ENCODE data around the gene MICAL3.
"Not testable (repeated sequence)": the region's sequence is repeated elsewhere in the genome, so short reads cannot be mapped to it uniquely, and the experiment has no call there.

The MICAL3 gene

GRCh38 chr22:18028817-18029527 is 4.6 kb upstream of the MICAL3 start:
- DNase-seq, result no peak

GRCh38 chr22:18025898-18026297 is 1.5 kb upstream of the MICAL3 start:
- not testable (repeated sequence) for DNase-seq

GRCh38 chr22:18024956-18025720 is 777 bp upstream of the MICAL3 start:
- no peak for DNase-seq

GRCh38 chr22:18023509-18024275 is 669 bp downstream of the MICAL3 start:
- DNase-seq, result peak in 1 of 6 experiments; percentile 19

GRCh38 chr22:18022876-18023275 is 1.5 kb downstream of the MICAL3 start:
- no peak for DNase-seq

GRCh38 chr22:18021431-18021830 is 2.9 kb downstream of the MICAL3 start:
- DNase-seq, result no peak

GRCh38 chr22:18020743-18021142 is 3.6 kb downstream of the MICAL3 start:
- DNase-seq, result not testable (repeated sequence)

- no peak for DNase-seq
Measured at GRCh38 chr22:18013947-18014346, 10.4 kb downstream of the MICAL3 start.

- no peak for DNase-seq
Measured at GRCh38 chr22:18013436-18013835, 10.9 kb downstream of the MICAL3 start.

GRCh38 chr22:18012531-18012930 is 11.8 kb downstream of the MICAL3 start:
- DNase-seq, result no peak

GRCh38 chr22:18010266-18010665 is 14.1 kb downstream of the MICAL3 start:
- no peak for DNase-seq

GRCh38 chr22:18008136-18008535 is 16.2 kb downstream of the MICAL3 start:
- DNase-seq, result no peak

GRCh38 chr22:18005201-18005926 is 19.0 kb downstream of the MICAL3 start:
- DNase-seq, result no peak

- not testable (repeated sequence) for DNase-seq
Measured at GRCh38 chr22:18001894-18002315, 22.5 kb downstream of the MICAL3 start.

GRCh38 chr22:18001040-18001893 is 23.1 kb downstream of the MICAL3 start:
- peak in 4 of 6 experiments; percentile 6 to 73 (median 42) for DNase-seq

- DNase-seq, result no peak
Measured at GRCh38 chr22:18000441-18001039, 23.8 kb downstream of the MICAL3 start.

- no peak for DNase-seq
Measured at GRCh38 chr22:17999851-18000250, 24.5 kb downstream of the MICAL3 start.

GRCh38 chr22:17998913-17999312 is 25.4 kb downstream of the MICAL3 start:
- DNase-seq, result no peak

GRCh38 chr22:17997456-17997855 is 26.9 kb downstream of the MICAL3 start:
- no peak for DNase-seq

GRCh38 chr22:17995256-17995655 is 29.1 kb downstream of the MICAL3 start:
- not testable (repeated sequence) for DNase-seq

GRCh38 chr22:17994424-17995108 is 29.8 kb downstream of the MICAL3 start:
- no peak for DNase-seq

Measured in stimulated activated naive CD4-positive, alpha-beta T cell (primary cell).